ENCODE results near the gene CNTN5. TPM values are rescaled to one million over a fixed set of nuclear protein-coding genes. Genes with fewer than 3 reads are reported as not detected.

Gene CNTN5
- total RNA-seq, 4 donors from 2014 or later, result 0.16 TPM; not detected in 3

GRCh38 chr11:99901175-99901574 is 880.4 kb downstream of the CNTN5 start:
- Histone ChIP-seq H3K9me3 (no peaks in the 10 kb centered on the region), H3K36me3 (no peaks in the 10 kb centered on the region), H3K4me1 (no peaks in the 10 kb centered on the region), H3K4me3 (no peak overlapping the region), H3K27me3 (no peaks in the 10 kb centered on the region), H3K27ac (no peak overlapping the region)
- no peak for DNase-seq
- in situ Hi-C loops (cut with MboI; ENCODE audit: low sequenced_read_pairs in 4 of 4), result no loop called here
- ATAC-seq, result no peak
- no peak for TF ChIP-seq POLR2A (IDR thresholded peaks at IDR 0.05)
- TF ChIP-seq CTCF (IDR thresholded peaks at IDR 0.05 in 4 of 5, conservative IDR thresholded peaks at IDR 0.05 in 1 of 5), result no peak
- intact Hi-C loops (cut with DNase I; ENCODE audit: low total_unique reads), result no loop called here

- TF ChIP-seq CTCF (IDR thresholded peaks at IDR 0.05 in 4 of 5, conservative IDR thresholded peaks at IDR 0.05 in 1 of 5) (no peak), POLR2A (IDR thresholded peaks at IDR 0.05) (no peak)
- Histone ChIP-seq H3K9me3 (no peaks in the 10 kb centered on the region), H3K4me1 (no peaks in the 10 kb centered on the region), H3K36me3 (no peaks in the 10 kb centered on the region), H3K4me3 (no peak overlapping the region), H3K27ac (no peak overlapping the region), H3K27me3 (no peaks in the 10 kb centered on the region)
- in situ Hi-C loops (cut with MboI; ENCODE audit: low sequenced_read_pairs in 4 of 4) (no loop called here), intact Hi-C loops (cut with DNase I; ENCODE audit: low total_unique reads) (no loop called here)
- no peak for ATAC-seq
- no peak for DNase-seq
These were observed 890.4 kb downstream of the CNTN5 start for GRCh38 chr11:99911116-99911515.

- Histone ChIP-seq H3K36me3 (no peaks in the 10 kb centered on the region), H3K4me3 (no peak overlapping the region), H3K4me1 (no peaks in the 10 kb centered on the region), H3K27ac (no peak overlapping the region), H3K9me3 (no peaks in the 10 kb centered on the region), H3K27me3 (no peaks in the 10 kb centered on the region)
- ATAC-seq (no peak), DNase-seq (no peak)
- intact Hi-C loops (cut with DNase I; ENCODE audit: low total_unique reads), result no loop called here
- in situ Hi-C loops (cut with MboI; ENCODE audit: low sequenced_read_pairs in 4 of 4), result no loop called here
- TF ChIP-seq CTCF (IDR thresholded peaks at IDR 0.05 in 4 of 5, conservative IDR thresholded peaks at IDR 0.05 in 1 of 5), result no peak
- TF ChIP-seq POLR2A (IDR thresholded peaks at IDR 0.05), result no peak
These were observed 895.3 kb downstream of the CNTN5 start for GRCh38 chr11:99916078-99916477.

GRCh38 chr11:99918761-99919160 is 898.0 kb downstream of the CNTN5 start:
- no peak overlapping the region for H3K4me3 ChIP-seq
- no peaks in the 10 kb centered on the region for H3K4me1 ChIP-seq
- H3K27me3 ChIP-seq, result no peaks in the 10 kb centered on the region
- no peak for TF ChIP-seq POLR2A (IDR thresholded peaks at IDR 0.05)
- TF ChIP-seq CTCF (IDR thresholded peaks at IDR 0.05 in 4 of 5, conservative IDR thresholded peaks at IDR 0.05 in 1 of 5), result no peak
- H3K9me3 ChIP-seq, result no peaks in the 10 kb centered on the region
- ATAC-seq, result no peak
- no peak overlapping the region for H3K27ac ChIP-seq
- intact Hi-C loops (cut with DNase I; ENCODE audit: low total_unique reads), result no loop called here
- in situ Hi-C loops (cut with MboI; ENCODE audit: low sequenced_read_pairs in 4 of 4), result no loop called here
- H3K36me3 ChIP-seq, result no peaks in the 10 kb centered on the region
- no peak for DNase-seq

GRCh38 chr11:99920956-99921355 is 900.2 kb downstream of the CNTN5 start:
- no peak overlapping the region for H3K27ac ChIP-seq
- DNase-seq, result no peak
- H3K4me3 ChIP-seq, result no peak overlapping the region
- H3K4me1 ChIP-seq, result no peaks in the 10 kb centered on the region
- intact Hi-C loops (cut with DNase I; ENCODE audit: low total_unique reads), result no loop called here
- no peaks in the 10 kb centered on the region for H3K36me3 ChIP-seq
- no peaks in the 10 kb centered on the region for H3K9me3 ChIP-seq
- ATAC-seq, result no peak
- in situ Hi-C loops (cut with MboI; ENCODE audit: low sequenced_read_pairs in 4 of 4), result loop anchor here in 1 of 4 donors (10.0 kb wide), 1 partner anchor 64 kb away; no protein-coding TSS in a partner anchor
- H3K27me3 ChIP-seq, result no peaks in the 10 kb centered on the region
- TF ChIP-seq POLR2A (IDR thresholded peaks at IDR 0.05), result no peak
- TF ChIP-seq CTCF (IDR thresholded peaks at IDR 0.05 in 4 of 5, conservative IDR thresholded peaks at IDR 0.05 in 1 of 5), result no peak

All from gastrocnemius medialis (tissue), 4 donors.